Mesenchymal stem cell (in vitro differentiated cells and primary cell): ENCODE data around the gene FBN3.

ENCODE experiments used
- DNase-seq: peaks from one replicate; pipeline ENCODE4 v3.0.0-alpha.2; 2013
- H2AFZ ChIP-seq: one replicate; pipeline ENCODE4 v1.6.1; 2013; ENCODE audit warnings: low read depth, mild to moderate bottlenecking, control low read depth, inconsistent platforms, low read length, moderate library complexity
- H2AK5ac ChIP-seq: 2 replicates; pipeline ENCODE4 v1.6.1; 2013; ENCODE audit warnings: low read length, moderate library complexity, mild to moderate bottlenecking, inconsistent platforms; ENCODE audit not compliant: severe bottlenecking
- H2BK120ac ChIP-seq: one replicate; pipeline ENCODE4 v1.6.1; 2013; ENCODE audit warnings: low read depth, mild to moderate bottlenecking, inconsistent platforms, low read length, moderate library complexity
- H2BK12ac ChIP-seq, 2 experiments: one replicate each; pipeline ENCODE4 v1.6.1; 2013; ENCODE audit warnings: inconsistent platforms in 2 of 2, low read length in 2 of 2, mild to moderate bottlenecking in 2 of 2, moderate library complexity in 2 of 2, control low read depth in 1 of 2
- H2BK15ac ChIP-seq: one replicate; pipeline ENCODE4 v1.6.1; 2013; ENCODE audit warnings: mild to moderate bottlenecking, low read depth, inconsistent platforms; ENCODE audit not compliant: poor library complexity, severe bottlenecking
- H2BK5ac ChIP-seq: 2 replicates; pipeline ENCODE4 v1.6.1; 2013; ENCODE audit warnings: low read depth, mild to moderate bottlenecking, low read length, control low read depth, inconsistent platforms; ENCODE audit not compliant: poor library complexity, severe bottlenecking
- H3K14ac ChIP-seq, 2 experiments: one replicate each; pipeline ENCODE4 v1.6.1; 2013; ENCODE audit warnings: inconsistent platforms in 2 of 2, low read length in 2 of 2, control low read depth in 1 of 2, mild to moderate bottlenecking in 1 of 2, moderate library complexity in 1 of 2
- H3K18ac ChIP-seq, 2 experiments: one replicate each; pipeline ENCODE4 v1.6.1; 2013; ENCODE audit warnings: inconsistent platforms in 2 of 2, low read length in 2 of 2, control low read depth in 1 of 2, low read depth in 1 of 2, mild to moderate bottlenecking in 1 of 2
- H3K23ac ChIP-seq, 2 experiments: one replicate each; pipeline ENCODE4 v1.6.1; 2013; ENCODE audit warnings: inconsistent platforms in 2 of 2, low read length in 2 of 2, mild to moderate bottlenecking in 2 of 2, moderate library complexity in 2 of 2, control low read depth in 1 of 2
- H3K27ac ChIP-seq: 2 replicates; pipeline ENCODE4 v1.5.1; 2013; ENCODE audit warnings: mild to moderate bottlenecking, moderate library complexity, low read length, control low read depth, inconsistent platforms; ENCODE audit not compliant: poor library complexity, severe bottlenecking
- H3K27me3 ChIP-seq, 2 experiments: 2 replicates each; pipeline versions ENCODE4 v1.6.1 to v1.7.0; 2013; ENCODE audit warnings: low read length in 2 of 2, mild to moderate bottlenecking in 2 of 2, moderate library complexity in 2 of 2, control low read depth in 1 of 2, inconsistent platforms in 1 of 2; ENCODE audit not compliant: control insufficient read depth in 1 of 2, insufficient read depth in 1 of 2
- H3K36me3 ChIP-seq, 2 experiments: 2 replicates each; pipeline versions ENCODE4 v1.6.1 to v1.7.0; 2013; ENCODE audit warnings: low read length in 2 of 2, control low read depth in 1 of 2, inconsistent platforms in 1 of 2, low read depth in 1 of 2, mild to moderate bottlenecking in 1 of 2; ENCODE audit not compliant: insufficient read depth in 2 of 2, control insufficient read depth in 1 of 2
- H3K4ac ChIP-seq, 2 experiments: one replicate each; pipeline ENCODE4 v1.6.1; 2013; ENCODE audit warnings: inconsistent platforms in 2 of 2, low read length in 2 of 2, mild to moderate bottlenecking in 2 of 2, moderate library complexity in 2 of 2, control low read depth in 1 of 2, low read depth in 1 of 2
- H3K4me1 ChIP-seq: 2 replicates; pipeline ENCODE4 v1.6.1; 2013; ENCODE audit warnings: low read depth, low read length, control low read depth; ENCODE audit not compliant: control insufficient read depth, insufficient read depth
- H3K4me2 ChIP-seq: 2 replicates; pipeline ENCODE4 v1.6.1; 2013; ENCODE audit warnings: low read length, mild to moderate bottlenecking, inconsistent platforms; ENCODE audit not compliant: poor library complexity, severe bottlenecking
- H3K4me3 ChIP-seq, 2 experiments: 2 replicates each; pipeline versions ENCODE4 v1.5.1 to v1.7.0; 2013; ENCODE audit warnings: low read length in 2 of 2, mild to moderate bottlenecking in 2 of 2, control low read depth in 1 of 2, low read depth in 1 of 2; ENCODE audit not compliant: insufficient read depth in 1 of 2
- H3K79me1 ChIP-seq: replicated peaks from 2 replicates; pipeline ENCODE4 v1.6.1; 2013; ENCODE audit warnings: mild to moderate bottlenecking, control low read depth, low read length, inconsistent platforms; ENCODE audit not compliant: poor library complexity, severe bottlenecking
- H3K9ac ChIP-seq: 2 replicates; pipeline ENCODE4 v1.7.0; 2013; ENCODE audit warnings: mild to moderate bottlenecking, low read length, moderate library complexity
- H3K9me3 ChIP-seq: 2 replicates; pipeline ENCODE4 v1.7.0; 2013; ENCODE audit warnings: mild to moderate bottlenecking, low read length; ENCODE audit not compliant: control insufficient read depth
- H4K8ac ChIP-seq: one replicate; pipeline ENCODE4 v1.6.1; 2013; ENCODE audit warnings: inconsistent platforms, mild to moderate bottlenecking, low read length, moderate library complexity
- H4K91ac ChIP-seq: one replicate; pipeline ENCODE4 v1.6.1; 2013; ENCODE audit warnings: mild to moderate bottlenecking, low read length, inconsistent platforms
- WGBS: methylation state at CpG from one replicate; pipeline ENCODE4 v1.1.7; 2013; ENCODE audit warnings: mixed read lengths; 5-methylcytosine and 5-hydroxymethylcytosine counted together

FBN3 gene

DNA sequence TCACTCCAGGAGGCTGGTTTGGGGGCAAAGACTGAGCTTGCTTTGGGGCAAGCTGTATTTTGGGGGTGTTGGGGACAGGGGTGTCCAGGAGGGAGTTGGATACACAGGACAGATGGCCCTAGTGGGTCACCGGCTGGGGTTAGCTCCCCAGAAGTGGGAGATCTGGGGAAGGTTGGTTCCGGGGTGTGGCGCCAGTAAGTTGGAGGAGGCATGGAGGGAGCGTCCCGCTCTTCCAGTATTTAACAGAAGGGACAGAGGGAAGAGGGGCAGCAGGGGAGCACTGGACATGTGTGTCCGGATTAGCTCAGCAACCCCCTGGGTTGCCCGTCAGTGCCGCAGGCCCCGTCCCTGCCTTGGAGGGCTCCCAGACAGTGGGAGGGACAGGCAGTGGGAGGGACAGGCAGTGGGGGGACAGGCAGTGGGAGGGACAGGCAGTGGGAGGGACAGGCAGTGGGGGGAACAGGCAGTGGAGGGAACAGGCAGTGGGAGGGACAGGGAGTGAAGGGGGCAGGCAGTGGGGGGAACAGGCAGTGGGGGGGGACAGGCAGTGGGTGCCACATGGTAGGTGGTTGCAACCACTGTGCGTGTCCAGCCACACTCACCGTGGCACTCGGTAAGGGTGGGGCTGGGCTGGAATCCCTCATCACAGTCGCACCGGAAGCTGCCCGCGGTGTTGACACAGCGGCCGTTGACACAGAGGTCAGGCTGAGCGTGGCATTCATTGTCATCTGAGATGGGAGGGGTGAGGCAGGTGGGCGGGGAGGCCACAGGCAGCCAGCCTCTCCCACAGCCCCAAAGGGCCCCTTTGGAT, 63.6 kb downstream of the FBN3 start:
- Histone ChIP-seq H2BK120ac (no peak overlapping the region), H2BK5ac (no peak overlapping the region), H3K4me3 (no peak overlapping the region), H4K91ac (no peak overlapping the region), H3K14ac (no peak overlapping the region), H2AK5ac (no peak overlapping the region), H3K23ac (no peak overlapping the region), H3K4me1 (no peaks in the 10 kb centered on the region), H3K27me3 (no peaks in the 10 kb centered on the region), H3K9ac (no peak overlapping the region), H4K8ac (no peak overlapping the region), H3K4ac (no peak overlapping the region), H3K18ac (no peak overlapping the region), H2BK12ac (no peak overlapping the region), H3K79me1 (no peaks in the 10 kb centered on the region), H3K9me3 (peaks cover 7% of the 10 kb centered on the region), H3K36me3 (no peaks in the 10 kb centered on the region), H3K4me2 (no peak overlapping the region), H3K27ac (no peak overlapping the region), H2BK15ac (no peak overlapping the region), H2AFZ (no peak overlapping the region)
- WGBS = 96% methylated on average over 15 of the region's 20 CpGs
- DNase-seq = no peak

DNA sequence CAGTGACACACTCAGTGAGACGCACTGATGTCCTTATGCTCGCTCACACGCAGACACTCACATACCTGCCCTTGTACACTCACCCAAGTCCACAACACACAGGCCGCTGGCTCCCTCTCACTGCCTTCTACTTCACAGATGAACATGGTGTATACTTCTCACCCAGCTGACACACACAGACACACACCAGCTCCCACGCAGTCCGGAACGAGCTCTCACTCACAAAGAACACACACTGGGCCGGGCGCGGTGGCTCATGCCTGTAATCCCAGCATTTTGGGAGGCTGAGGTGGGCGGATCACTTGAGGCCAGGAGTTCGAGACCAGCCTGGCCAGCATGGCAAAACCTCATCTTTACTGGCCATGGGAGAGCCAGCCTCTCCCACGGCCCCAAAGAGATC, 65.2 kb downstream of the FBN3 start:
- H3K27me3 ChIP-seq = peaks cover 6 to 10% of the 10 kb centered on the region in 2 experiments
- H2BK15ac ChIP-seq = no peak overlapping the region
- H3K9ac ChIP-seq = no peak overlapping the region
- H3K4me2 ChIP-seq = no peak overlapping the region
- H2BK120ac ChIP-seq = no peak overlapping the region
- no peak overlapping the region for H3K4me3 ChIP-seq
- no peak overlapping the region for H2AFZ ChIP-seq
- H3K14ac ChIP-seq = no peak overlapping the region
- H2BK12ac ChIP-seq = no peak overlapping the region
- 91% methylated on average over 13 of the region's 13 CpGs for WGBS
- no peak overlapping the region for H3K4ac ChIP-seq
- H3K9me3 ChIP-seq = peaks cover 5% of the 10 kb centered on the region
- H2BK5ac ChIP-seq = no peak overlapping the region
- no peaks in the 10 kb centered on the region for H3K36me3 ChIP-seq
- no peak overlapping the region for H4K8ac ChIP-seq
- H3K23ac ChIP-seq = no peak overlapping the region
- no peak overlapping the region for H4K91ac ChIP-seq
- H2AK5ac ChIP-seq = no peak overlapping the region
- no peaks in the 10 kb centered on the region for H3K4me1 ChIP-seq
- DNase-seq = no peak
- no peak overlapping the region for H3K27ac ChIP-seq
- no peaks in the 10 kb centered on the region for H3K79me1 ChIP-seq
- H3K18ac ChIP-seq = no peak overlapping the region

DNA sequence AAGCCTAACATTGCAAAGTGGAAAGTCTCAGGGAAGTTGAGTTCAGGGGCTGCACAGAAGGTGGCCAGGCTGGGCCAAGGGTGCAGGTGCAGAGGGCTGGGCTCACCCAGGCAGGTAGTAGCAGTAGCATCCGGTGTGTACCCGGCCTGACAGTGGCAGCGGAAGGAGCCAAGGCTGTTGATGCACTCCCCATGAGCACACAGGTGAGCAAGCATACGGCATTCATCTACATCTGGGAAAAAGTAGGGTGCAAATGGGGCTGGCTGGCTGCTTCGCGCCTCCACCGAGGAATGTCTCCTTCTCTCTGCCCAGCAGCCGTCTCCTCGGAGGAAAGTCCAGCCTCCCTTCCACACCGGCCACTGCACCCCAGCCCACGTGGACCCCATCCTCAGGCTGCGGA, 66.3 kb downstream of the FBN3 start:
- no peaks in the 10 kb centered on the region for H3K79me1 ChIP-seq
- no peak overlapping the region for H3K14ac ChIP-seq
- no peak overlapping the region for H3K4me2 ChIP-seq
- H3K18ac ChIP-seq = no peak overlapping the region
- H3K27ac ChIP-seq = no peak overlapping the region
- H3K4ac ChIP-seq = no peak overlapping the region
- no peak overlapping the region for H3K4me3 ChIP-seq
- no peak overlapping the region for H4K91ac ChIP-seq
- H3K23ac ChIP-seq = no peak overlapping the region
- H2AFZ ChIP-seq = no peak overlapping the region
- no peak for DNase-seq
- H2BK15ac ChIP-seq = no peak overlapping the region
- no peak overlapping the region for H2BK12ac ChIP-seq
- H2BK5ac ChIP-seq = no peak overlapping the region
- H2BK120ac ChIP-seq = no peak overlapping the region
- no peaks in the 10 kb centered on the region for H3K36me3 ChIP-seq
- no peak overlapping the region for H4K8ac ChIP-seq
- no peaks in the 10 kb centered on the region for H3K4me1 ChIP-seq
- no peaks in the 10 kb centered on the region for H3K9me3 ChIP-seq
- peaks cover 10 to 17% of the 10 kb centered on the region in 2 experiments for H3K27me3 ChIP-seq
- WGBS = 90% methylated on average over 12 of the region's 12 CpGs
- no peak overlapping the region for H2AK5ac ChIP-seq
- no peak overlapping the region for H3K9ac ChIP-seq

DNA sequence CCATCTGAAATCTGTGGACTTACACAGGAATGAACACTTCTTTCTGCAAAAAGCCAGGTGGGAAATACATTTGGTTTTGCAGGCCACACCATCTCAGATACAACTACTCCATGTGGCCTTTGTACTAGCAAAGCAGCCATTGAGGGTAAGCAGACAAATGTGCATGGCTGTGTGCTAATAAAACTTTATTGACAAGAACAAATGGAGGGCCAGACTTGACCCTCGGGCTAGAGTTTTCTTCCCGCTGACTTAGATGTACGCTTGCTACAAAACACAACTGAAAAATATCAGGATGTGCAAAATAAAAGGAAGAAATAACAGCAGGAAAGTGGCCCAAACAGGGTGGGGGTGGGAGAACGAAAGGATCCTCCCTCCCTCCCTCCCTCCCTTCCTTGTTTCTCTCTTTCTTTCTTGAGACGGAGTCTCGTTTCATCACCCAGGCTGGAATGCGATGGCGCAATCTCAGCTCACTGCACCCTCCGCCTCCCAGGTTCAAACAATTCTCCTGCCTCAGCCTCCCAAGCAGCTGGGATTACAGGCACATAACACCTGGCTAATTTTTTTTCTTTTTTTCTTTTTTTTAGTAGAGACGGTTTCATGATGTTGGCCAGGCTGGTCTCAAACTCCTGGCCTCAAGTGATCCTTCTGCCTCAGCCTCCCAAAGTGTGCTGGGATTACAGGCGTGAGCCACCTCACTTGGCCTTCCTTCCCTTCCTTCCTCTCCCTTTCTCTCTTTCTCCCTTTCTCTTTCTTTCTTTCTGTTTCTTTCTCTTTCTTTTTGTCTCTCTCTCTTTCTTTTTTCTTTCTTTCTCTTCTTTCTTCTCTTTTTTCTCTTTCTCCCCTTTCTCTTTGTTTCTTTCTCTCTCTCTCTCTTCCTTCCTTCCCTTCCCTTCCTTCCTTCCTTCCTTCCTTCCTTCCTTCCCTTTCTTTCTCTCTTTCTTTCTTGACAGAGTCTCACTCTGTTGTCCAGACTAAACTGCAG, 67.5 kb downstream of the FBN3 start:
- H3K4ac ChIP-seq = no peak overlapping the region
- H3K4me2 ChIP-seq = no peak overlapping the region
- no peaks in the 10 kb centered on the region for H3K9me3 ChIP-seq
- no peak overlapping the region for H2BK120ac ChIP-seq
- no peak overlapping the region for H2BK12ac ChIP-seq
- no peak for DNase-seq
- H3K14ac ChIP-seq = no peak overlapping the region
- no peak overlapping the region for H2BK5ac ChIP-seq
- no peak overlapping the region for H3K4me3 ChIP-seq
- H3K4me1 ChIP-seq = no peaks in the 10 kb centered on the region
- no peak overlapping the region for H3K23ac ChIP-seq
- no peak overlapping the region for H3K9ac ChIP-seq
- no peak overlapping the region for H3K27ac ChIP-seq
- no peak overlapping the region for H4K8ac ChIP-seq
- H4K91ac ChIP-seq = no peak overlapping the region
- no peaks in the 10 kb centered on the region for H3K36me3 ChIP-seq
- no peak overlapping the region for H2AFZ ChIP-seq
- H3K27me3 ChIP-seq = peaks cover 10 to 23% of the 10 kb centered on the region in 2 experiments
- H3K18ac ChIP-seq = no peak overlapping the region
- H2BK15ac ChIP-seq = no peak overlapping the region
- WGBS = 73% methylated on average over 9 of the region's 11 CpGs
- no peak overlapping the region for H2AK5ac ChIP-seq
- H3K79me1 ChIP-seq = no peaks in the 10 kb centered on the region
